Measurements from ENCODE around the gene PCSK7. TPM values are rescaled to one million over a fixed set of nuclear protein-coding genes. Genes with fewer than 3 reads are reported as not detected.
A peak's percentile ranks its signal among the peaks of the same experiment; 100 is the strongest.

Gene PCSK7
- total RNA-seq, 1 donor from 2014 or later = 57.8 TPM

DNA sequence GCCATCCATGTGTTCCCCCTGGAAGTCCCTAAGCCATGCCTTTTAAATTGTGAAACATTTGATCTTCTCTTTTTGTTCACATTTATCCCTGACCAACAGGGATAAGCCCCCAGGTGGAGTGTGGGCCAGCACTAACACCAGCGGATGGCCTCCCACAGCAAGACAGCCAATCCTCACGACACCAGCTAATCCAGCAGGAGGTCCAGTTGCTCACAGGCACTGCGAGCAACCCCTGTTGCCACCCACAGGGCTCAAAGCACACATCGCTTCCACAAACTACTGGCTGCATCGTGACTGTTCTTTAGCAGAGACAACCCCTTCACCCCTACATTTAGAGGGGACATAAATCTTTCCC lies 2.0 kb downstream of the PCSK7 start:
- Histone ChIP-seq H3K4me1 (peaks cover 14% of the 10 kb centered on the region), H3K36me3 (peaks cover 49% of the 10 kb centered on the region), H3K9me3 (no peaks in the 10 kb centered on the region), H3K27ac (peak overlapping the region; percentile 36), H3K4me3 (no peak overlapping the region), H3K27me3 (no peaks in the 10 kb centered on the region)
- DNase-seq (no peak), ATAC-seq (no peak)
- intact Hi-C loops (cut with DNase I) = loop anchor here (10.0 kb wide), 1 partner anchor 125 kb away; no protein-coding TSS in a partner anchor
- TF ChIP-seq, protein P1, sequence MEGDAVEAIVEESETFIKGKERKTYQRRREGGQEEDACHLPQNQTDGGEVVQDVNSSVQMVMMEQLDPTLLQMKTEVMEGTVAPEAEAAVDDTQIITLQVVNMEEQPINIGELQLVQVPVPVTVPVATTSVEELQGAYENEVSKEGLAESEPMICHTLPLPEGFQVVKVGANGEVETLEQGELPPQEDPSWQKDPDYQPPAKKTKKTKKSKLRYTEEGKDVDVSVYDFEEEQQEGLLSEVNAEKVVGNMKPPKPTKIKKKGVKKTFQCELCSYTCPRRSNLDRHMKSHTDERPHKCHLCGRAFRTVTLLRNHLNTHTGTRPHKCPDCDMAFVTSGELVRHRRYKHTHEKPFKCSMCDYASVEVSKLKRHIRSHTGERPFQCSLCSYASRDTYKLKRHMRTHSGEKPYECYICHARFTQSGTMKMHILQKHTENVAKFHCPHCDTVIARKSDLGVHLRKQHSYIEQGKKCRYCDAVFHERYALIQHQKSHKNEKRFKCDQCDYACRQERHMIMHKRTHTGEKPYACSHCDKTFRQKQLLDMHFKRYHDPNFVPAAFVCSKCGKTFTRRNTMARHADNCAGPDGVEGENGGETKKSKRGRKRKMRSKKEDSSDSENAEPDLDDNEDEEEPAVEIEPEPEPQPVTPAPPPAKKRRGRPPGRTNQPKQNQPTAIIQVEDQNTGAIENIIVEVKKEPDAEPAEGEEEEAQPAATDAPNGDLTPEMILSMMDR (IDR thresholded peaks at IDR 0.05) = no peak

DNA sequence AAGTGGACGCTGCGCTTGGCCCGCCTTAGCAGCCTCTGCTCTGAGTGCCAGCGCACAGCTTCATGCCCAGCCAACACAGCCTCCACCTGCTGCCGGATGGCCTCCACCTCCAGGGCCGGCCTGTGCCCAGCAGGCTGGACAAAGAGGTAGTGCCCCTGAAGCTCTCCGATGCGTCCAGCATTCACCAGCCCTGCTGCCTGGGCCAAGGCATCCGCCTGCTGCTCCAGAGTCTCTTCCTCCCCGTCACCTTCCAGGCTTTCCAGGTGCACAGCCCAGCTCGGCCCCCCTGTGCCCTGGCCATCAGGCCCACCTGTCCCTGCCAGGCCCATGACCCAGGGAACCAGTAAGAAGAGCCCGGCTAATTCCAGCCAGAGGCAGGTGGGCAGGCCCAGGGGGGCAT lies 2.5 kb downstream of the PCSK7 start:
- DNase-seq (no peak), ATAC-seq (no peak)
- H3K27ac ChIP-seq = no peak overlapping the region
- no peak overlapping the region for H3K4me3 ChIP-seq
- intact Hi-C loops (cut with DNase I) = loop anchor here (10.0 kb wide), 1 partner anchor 125 kb away; no protein-coding TSS in a partner anchor
- H3K4me1 ChIP-seq = peaks cover 14% of the 10 kb centered on the region
- TF ChIP-seq, protein P1 (IDR thresholded peaks at IDR 0.05) = no peak
- H3K27me3 ChIP-seq = no peaks in the 10 kb centered on the region
- no peaks in the 10 kb centered on the region for H3K9me3 ChIP-seq
- peaks cover 52% of the 10 kb centered on the region for H3K36me3 ChIP-seq

- DNase-seq = no peak
- no peaks in the 10 kb centered on the region for H3K27me3 ChIP-seq
- ATAC-seq = no peak
- peaks cover 14% of the 10 kb centered on the region for H3K4me1 ChIP-seq
- no peaks in the 10 kb centered on the region for H3K9me3 ChIP-seq
- peaks cover 65% of the 10 kb centered on the region for H3K36me3 ChIP-seq
- TF ChIP-seq, protein P1 (IDR thresholded peaks at IDR 0.05) = no peak
- intact Hi-C loops (cut with DNase I) = loop anchor here (10.0 kb wide), 1 partner anchor 123 kb away; no protein-coding TSS in a partner anchor
- no peak overlapping the region for H3K4me3 ChIP-seq
- no peak overlapping the region for H3K27ac ChIP-seq
These were observed 3.8 kb downstream of the PCSK7 start for GRCh38 chr11:117228091-117228490.

GRCh38 chr11:117226388-117227385 lies 5.2 kb downstream of the PCSK7 start:
- intact Hi-C loops (cut with DNase I) = loop anchor here (10.0 kb wide), 1 partner anchor 122 kb away; no protein-coding TSS in a partner anchor
- no peaks in the 10 kb centered on the region for H3K27me3 ChIP-seq
- H3K27ac ChIP-seq = no peak overlapping the region
- H3K4me3 ChIP-seq = no peak overlapping the region
- ATAC-seq (peak; percentile 93), DNase-seq (no peak)
- peaks cover 14% of the 10 kb centered on the region for H3K4me1 ChIP-seq
- no peaks in the 10 kb centered on the region for H3K9me3 ChIP-seq
- peaks cover 72% of the 10 kb centered on the region for H3K36me3 ChIP-seq
- TF ChIP-seq, protein P1 (IDR thresholded peaks at IDR 0.05) = peak; percentile 85

DNA sequence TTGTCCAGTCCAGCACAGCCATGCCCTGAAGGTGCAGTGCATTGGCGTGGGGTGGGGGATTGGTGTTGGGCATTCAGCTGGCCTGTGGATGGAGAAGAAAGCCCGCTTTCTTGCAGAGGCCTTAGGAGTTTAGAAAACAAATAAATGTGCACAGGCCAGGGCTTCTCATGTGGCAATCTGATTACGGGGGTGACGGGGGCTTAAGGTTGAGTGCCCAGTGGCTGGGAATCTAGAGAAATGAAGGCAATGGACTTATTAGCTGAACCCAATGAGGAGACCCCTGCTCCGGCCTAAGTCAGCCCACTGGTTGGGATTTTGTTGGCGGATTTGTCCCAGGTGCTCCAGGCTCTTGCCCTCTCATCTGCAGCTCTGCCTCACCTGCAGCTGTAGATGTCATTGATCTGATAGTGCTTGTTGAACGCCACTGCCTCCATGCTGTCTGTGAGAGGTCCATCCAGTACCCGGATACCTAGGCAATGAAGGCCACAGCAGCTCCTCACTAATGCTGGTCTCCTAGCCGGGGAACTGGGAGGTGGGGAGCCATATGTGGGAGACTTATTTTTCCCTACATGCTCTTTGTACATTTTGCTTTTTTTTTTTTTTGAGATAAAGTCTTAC lies 6.2 kb downstream of the PCSK7 start:
- intact Hi-C loops (cut with DNase I) = loop anchor here (10.0 kb wide), 1 partner anchor 121 kb away; no protein-coding TSS in a partner anchor
- H3K27ac ChIP-seq = no peak overlapping the region

More for the DNA sequence above, 6.2 kb downstream of the PCSK7 start:
- peaks cover 82% of the 10 kb centered on the region for H3K36me3 ChIP-seq
- no peaks in the 10 kb centered on the region for H3K9me3 ChIP-seq
- no peak overlapping the region for H3K4me3 ChIP-seq
- peaks cover 15% of the 10 kb centered on the region for H3K4me1 ChIP-seq
- DNase-seq = no peak
- no peak for ATAC-seq
- TF ChIP-seq, protein P1 (IDR thresholded peaks at IDR 0.05) = no peak
- no peaks in the 10 kb centered on the region for H3K27me3 ChIP-seq
